HTERT RPE-1 (cell line): ENCODE measurements around the gene GPX2.

ENCODE experiments used
- in situ Hi-C: fragments of 300-500 bp; cut with MboI; formaldehyde crosslinking; loops from 4 replicates; pipeline ENCODE4 v1.14.3; 2020; ENCODE audit warnings: low sequenced_read_pairs

Gene GPX2

DNA sequence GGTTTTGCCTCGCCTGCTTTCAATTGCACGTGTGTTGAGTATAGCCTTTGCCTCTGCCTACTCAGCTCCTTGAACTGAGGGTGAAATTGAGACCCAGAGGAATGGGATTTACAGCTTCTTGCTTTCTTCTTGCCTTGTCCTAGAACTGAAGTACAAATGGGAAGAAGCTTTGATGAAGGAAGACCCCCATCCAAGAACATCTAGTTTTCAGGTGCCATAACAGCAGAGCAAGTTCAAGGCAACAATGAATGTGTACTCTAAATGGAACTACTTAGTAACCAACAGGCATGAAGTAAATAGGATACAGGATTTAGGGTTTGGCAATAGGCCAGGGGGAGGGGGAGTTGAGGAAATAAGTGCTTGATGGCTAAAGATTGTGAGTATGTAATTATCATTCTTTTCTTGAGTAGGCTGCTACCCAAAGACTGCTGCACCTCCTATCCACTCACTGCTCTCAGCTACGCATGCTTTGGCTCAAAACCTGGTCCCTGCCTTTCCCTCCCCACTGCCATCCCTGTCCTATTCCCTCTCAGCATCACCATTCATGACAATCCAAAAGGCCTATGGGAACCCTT is 2.1 kb downstream of the GPX2 start:
- in situ Hi-C loops, result no loop called here

DNA sequence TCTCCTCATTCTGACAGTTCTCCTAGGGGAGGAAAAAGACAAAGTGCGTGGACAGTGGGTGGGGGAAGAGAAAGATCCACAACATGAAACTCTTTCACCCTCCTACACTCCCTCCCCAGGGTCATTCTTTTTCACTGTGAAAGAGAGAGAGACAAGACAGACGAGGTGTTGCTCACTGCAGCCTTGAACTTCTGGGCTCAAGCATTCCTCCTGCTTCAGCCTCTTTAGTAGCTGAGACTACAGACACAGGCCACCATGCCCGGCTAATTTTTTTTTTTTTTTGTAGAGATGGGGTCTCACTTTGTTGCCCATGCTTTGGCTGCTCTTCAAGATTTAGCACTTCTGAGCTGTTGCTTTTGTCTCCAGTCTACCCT is 2.7 kb downstream of the GPX2 start:
- in situ Hi-C loops, result no loop called here

DNA sequence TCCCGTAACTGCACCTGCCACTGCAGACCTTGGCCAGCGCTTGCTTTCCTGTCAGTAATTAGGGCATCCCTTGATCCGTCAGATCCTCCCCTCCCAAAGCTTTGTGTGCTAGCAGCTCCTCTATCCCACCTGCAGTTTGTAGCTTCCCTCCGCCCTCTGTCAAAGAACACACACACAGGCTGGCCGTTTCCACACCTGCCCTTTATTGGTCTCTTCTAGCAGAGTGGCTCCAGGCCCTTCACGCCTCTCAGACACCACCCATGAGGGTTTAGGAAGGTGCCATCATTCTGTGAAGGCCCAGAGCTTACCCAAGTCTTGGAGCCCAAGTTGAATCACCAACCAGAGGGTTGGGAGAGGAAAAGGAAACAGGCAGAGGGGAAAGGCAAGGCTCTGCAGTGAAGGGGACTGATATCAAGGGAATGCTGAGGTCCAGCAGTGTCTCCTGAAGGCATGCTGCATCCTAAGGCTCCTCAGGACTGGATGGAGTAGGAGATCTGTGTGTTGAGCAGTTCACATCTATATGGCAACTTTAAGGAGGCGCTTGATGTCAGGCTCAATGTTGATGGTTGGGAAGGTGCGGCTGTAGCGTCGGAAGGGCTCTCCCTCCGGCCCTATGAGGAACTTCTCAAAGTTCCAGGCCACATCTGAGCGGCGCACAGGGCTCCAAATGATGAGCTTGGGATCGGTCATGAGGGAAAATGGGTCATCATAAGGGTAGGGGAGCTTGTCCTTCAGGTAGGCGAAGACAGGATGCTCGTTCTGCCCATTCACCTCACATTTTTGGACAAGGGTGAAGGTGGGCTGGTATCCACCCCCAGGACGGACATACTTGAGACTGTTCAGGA is 3.4 kb downstream of the GPX2 start:
- in situ Hi-C loops, result no loop called here

DNA sequence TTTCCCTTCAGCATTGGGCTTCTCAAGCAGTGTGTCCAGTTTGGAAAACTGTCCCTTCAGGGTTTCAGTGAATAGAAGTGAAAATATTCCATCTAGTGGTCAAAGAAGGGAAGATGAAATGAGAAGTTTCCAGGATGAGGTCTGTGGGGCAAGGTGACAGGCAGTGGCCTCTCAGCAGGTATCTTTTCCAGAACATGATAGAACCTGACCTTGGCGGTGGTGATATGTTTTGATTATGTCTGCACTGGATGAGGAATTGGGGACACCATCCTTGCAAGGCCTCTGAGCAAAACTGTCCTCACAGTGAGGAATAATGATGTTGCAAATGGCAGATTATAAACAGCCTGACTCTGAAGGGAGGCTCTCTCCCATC is 4.7 kb downstream of the GPX2 start:
- in situ Hi-C loops, result no loop called here

DNA sequence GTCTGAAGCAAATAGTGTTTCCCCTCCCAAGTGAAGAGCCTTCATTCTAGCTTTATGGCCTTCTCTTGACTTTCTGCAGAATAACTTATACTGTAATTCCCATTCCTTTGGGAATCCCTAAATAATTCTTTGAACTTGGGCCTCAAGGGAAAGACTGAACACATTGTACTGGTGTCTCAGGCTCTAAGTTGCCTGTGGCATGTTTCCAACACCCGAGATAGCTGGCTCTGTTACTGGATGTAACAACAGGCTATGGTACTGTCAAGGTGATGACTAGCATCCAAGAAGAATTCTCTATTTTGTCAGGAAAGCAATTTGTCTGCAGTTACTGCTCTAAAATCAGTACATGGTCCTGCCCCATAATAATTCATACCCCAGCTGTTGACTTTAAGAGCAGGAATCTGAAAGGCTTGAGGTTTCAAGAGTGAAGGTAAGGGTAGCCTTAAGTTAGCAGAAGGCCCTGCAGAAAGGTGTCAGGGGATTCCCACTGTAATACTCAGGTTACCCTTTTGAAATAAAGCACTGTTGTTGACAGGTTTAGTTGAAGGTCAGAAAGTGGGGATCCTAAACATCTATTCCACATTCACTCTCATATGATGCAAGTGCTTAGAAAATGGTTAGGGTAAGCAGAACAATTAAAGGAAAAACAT is 5.2 kb downstream of the GPX2 start:
- in situ Hi-C loops, result no loop called here

DNA sequence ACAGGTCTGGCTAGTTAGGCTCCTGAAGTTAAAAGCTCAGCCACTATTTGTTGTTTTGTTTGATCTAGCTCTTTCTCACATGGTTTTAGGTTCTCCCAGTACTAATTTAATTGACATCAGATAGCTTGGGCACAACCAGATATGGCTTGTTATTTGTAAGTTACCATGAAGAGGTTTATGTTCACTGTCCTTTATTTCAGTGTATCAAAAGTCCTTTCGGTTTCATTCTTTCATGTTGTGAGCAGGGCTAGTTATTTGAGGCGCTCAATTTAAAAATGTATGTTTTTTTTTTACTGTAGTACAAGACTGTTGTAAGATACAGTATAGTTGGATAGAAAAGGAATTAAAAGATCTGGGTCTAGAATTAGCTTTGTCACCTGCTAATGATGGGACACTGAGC is 7.0 kb downstream of the GPX2 start:
- in situ Hi-C loops, result no loop called here

- in situ Hi-C loops, result no loop called here
Measured at GRCh38 chr14:64934338-64934929, 8.1 kb downstream of the GPX2 start.

- in situ Hi-C loops, result no loop called here
Measured at GRCh38 chr14:64932231-64932630, 10.3 kb downstream of the GPX2 start.

DNA sequence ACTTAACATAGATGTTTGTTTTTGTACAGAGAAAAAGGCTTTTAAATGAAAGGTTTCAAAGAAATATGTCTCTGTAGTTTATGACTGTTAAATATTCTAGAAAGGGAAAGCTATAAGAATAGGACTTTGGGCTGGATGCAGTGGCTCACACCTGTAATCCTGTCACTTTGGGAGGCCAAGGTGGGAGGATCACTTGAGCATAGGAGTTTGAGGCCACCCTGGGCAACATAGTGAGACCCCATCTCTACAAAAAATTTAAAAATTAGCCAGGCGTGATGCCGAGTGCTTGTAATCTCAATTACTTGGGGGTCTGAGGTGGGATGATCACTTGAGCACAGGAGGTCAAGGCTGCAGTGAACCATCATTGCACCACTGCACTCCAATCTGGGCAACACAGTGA is 11.4 kb downstream of the GPX2 start:
- in situ Hi-C loops, result no loop called here

- in situ Hi-C loops, result no loop called here
Measured at GRCh38 chr14:64930085-64930843, 12.3 kb downstream of the GPX2 start.

GRCh38 chr14:64929014-64929359 is 13.6 kb downstream of the GPX2 start:
- in situ Hi-C loops, result no loop called here

- in situ Hi-C loops, result no loop called here
Measured at GRCh38 chr14:64928239-64929013, 14.1 kb downstream of the GPX2 start.

GRCh38 chr14:64927031-64927430 is 15.5 kb downstream of the GPX2 start:
- in situ Hi-C loops, result no loop called here

DNA sequence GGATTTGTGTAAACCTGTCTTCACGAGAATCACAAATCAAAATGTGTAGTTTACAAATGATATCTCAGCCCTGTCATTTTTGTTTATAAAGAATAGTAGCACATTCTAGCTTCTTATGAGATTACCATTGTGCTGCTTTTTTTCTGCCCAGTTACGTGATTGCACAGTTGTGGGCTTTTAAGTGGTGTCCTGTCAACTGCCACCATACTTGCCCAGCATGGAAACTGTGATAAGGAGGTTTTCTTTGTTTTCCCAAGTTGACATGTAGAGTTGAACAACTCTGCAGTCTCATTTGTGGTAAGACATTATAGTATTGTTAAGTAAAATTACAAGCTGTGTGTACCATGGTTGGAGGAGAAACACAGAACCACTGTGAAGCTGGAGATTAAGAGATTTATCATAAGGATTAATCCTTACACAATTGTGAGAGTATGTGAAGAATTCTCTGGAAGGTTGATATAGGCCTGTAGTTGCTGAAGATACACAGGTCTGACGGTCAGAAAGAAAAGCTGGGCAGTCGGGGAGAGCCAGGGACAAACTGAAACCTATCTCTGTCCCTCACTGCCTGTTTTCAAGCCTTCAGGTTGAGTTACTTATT is 16.0 kb downstream of the GPX2 start:
- in situ Hi-C loops, result no loop called here

DNA sequence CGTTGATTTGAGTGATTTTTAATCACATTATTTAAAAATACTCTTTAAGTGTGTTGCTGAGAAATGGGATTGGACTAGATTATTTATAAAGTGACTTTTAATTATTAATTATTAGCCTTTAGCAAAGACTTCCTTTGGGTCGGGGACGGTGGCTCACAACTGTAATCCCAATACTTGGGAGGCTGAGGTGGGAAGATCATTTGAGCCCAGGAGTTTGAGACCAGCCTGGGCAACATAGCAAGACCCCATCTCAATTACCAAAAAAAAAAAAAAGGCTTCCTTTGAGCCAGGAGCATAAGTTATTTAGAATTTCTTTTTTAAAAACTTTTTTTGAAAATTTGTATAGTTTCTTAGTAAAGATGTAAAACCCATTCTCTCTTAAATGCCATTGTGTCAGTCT is 19.5 kb downstream of the GPX2 start:
- in situ Hi-C loops, result no loop called here

DNA sequence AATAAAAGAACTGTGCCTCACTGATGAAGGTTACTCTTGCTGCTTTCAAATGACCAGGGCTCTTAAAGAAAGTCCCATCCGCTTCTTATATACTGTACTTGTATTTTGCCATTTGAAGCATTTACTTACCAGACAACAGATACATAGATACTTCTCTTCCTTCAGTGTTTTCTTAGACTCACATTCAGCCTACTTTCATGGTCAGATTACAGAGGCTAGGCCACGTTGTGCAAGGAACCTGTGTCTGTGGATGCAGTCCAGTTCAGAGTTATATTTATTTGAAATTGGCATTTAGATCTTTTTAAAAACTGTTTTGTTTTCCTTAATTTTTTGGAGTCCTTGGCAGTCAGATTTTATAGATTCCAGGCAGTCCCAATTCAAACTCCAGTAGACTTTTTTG is 22.1 kb downstream of the GPX2 start:
- in situ Hi-C loops, result no loop called here

DNA sequence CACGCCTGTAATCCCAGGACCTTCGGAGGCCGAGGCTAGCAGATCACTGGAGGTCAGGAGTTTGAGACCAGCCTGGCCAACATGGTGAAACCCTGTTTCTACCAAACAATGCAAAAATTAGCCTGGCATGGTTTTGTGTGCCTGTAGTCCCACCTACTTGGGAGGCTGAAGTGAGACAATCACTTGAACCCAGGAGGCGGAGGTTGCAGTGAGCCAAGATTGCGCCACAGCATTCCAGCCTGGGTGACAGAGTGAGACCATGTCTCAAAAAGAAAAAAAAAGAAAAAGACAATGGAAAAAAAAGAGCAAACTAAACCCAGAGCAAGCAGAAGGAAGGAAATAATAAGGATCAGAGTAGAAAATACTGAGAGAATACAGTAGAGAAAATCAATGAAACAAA is 22.9 kb downstream of the GPX2 start:
- in situ Hi-C loops, result no loop called here

DNA sequence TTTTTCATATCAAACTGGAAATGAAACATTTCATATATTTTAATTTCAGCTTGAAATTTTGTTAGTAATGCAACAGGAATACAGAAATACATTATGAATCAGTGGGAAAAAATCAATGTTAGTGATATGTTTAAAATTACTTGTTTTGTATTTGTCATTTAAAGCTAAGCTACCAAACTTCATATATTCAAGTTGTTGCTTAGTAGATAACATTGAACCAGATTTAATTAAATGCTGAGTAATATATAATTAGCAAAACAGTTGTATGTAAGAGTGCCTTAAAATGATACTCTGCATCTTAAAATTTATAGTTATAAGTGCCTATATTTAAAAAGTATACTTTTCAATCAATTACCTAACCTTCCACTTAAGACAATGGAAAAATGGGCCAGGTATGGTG is 23.3 kb downstream of the GPX2 start:
- in situ Hi-C loops, result no loop called here

- in situ Hi-C loops, result no loop called here
Measured at GRCh38 chr14:64918216-64918615, 24.3 kb downstream of the GPX2 start.

- in situ Hi-C loops, result no loop called here
Measured at GRCh38 chr14:64915797-64916196, 26.7 kb downstream of the GPX2 start.
